Measurements from ENCODE around the gene LBX1. TPM values are rescaled to one million over a fixed set of nuclear protein-coding genes. Genes with fewer than 3 reads are reported as not detected.

Gene LBX1
- total RNA-seq, 1 donor from 2014 or later = not detected

GRCh38 chr10:101267776-101268175 is 38.5 kb upstream of the LBX1 start:
- no peak for DNase-seq (ENCODE audit: extremely low spot score in 2 of 2)
- TF ChIP-seq POLR2AphosphoS5 (IDR thresholded peaks at IDR 0.05; ENCODE audit: insufficient read depth in 1 of 2, low read depth in 1 of 2) = no peak
- TF ChIP-seq POLR2A (IDR thresholded peaks at IDR 0.05) = no peak
- TF ChIP-seq CTCF (IDR thresholded peaks at IDR 0.05) = no peak
- Histone ChIP-seq H3K4me1 (no peaks in the 10 kb centered on the region), H3K4me3 (no peak overlapping the region), H3K36me3 (no peaks in the 10 kb centered on the region), H3K27ac (no peak overlapping the region), H3K9me3 (no peaks in the 10 kb centered on the region), H3K27me3 (no peaks in the 10 kb centered on the region)
- intact Hi-C loops (cut with DNase I) = no loop called here

GRCh38 chr10:101267290-101267680 is 38.0 kb upstream of the LBX1 start:
- TF ChIP-seq CTCF (IDR thresholded peaks at IDR 0.05) (no peak), POLR2AphosphoS5 (IDR thresholded peaks at IDR 0.05; ENCODE audit: insufficient read depth in 1 of 2, low read depth in 1 of 2) (no peak), POLR2A (IDR thresholded peaks at IDR 0.05) (no peak)
- H3K36me3 ChIP-seq = no peaks in the 10 kb centered on the region
- no peak for DNase-seq (ENCODE audit: extremely low spot score in 2 of 2)
- H3K27ac ChIP-seq = no peak overlapping the region
- no peaks in the 10 kb centered on the region for H3K27me3 ChIP-seq
- no peaks in the 10 kb centered on the region for H3K4me1 ChIP-seq
- no peaks in the 10 kb centered on the region for H3K9me3 ChIP-seq
- intact Hi-C loops (cut with DNase I) = no loop called here
- H3K4me3 ChIP-seq = no peak overlapping the region

- H3K36me3 ChIP-seq = no peaks in the 10 kb centered on the region
- H3K9me3 ChIP-seq = no peaks in the 10 kb centered on the region
- no peak overlapping the region for H3K27ac ChIP-seq
- H3K4me3 ChIP-seq = no peak overlapping the region
- H3K27me3 ChIP-seq = no peaks in the 10 kb centered on the region
- intact Hi-C loops (cut with DNase I) = no loop called here
- H3K4me1 ChIP-seq = no peaks in the 10 kb centered on the region
- TF ChIP-seq POLR2AphosphoS5 (IDR thresholded peaks at IDR 0.05; ENCODE audit: insufficient read depth in 1 of 2, low read depth in 1 of 2) (no peak), POLR2A (IDR thresholded peaks at IDR 0.05) (no peak), CTCF (IDR thresholded peaks at IDR 0.05) (no peak)
- DNase-seq (ENCODE audit: extremely low spot score in 2 of 2) = no peak
Observed at GRCh38 chr10:101266381-101267289, 37.4 kb upstream of the LBX1 start.

GRCh38 chr10:101263150-101263752 is 34.0 kb upstream of the LBX1 start:
- intact Hi-C loops (cut with DNase I) = no loop called here
- Histone ChIP-seq H3K9me3 (peaks cover under 1% of the 10 kb centered on the region), H3K4me3 (no peak overlapping the region), H3K27me3 (no peaks in the 10 kb centered on the region), H3K27ac (no peak overlapping the region), H3K4me1 (no peaks in the 10 kb centered on the region), H3K36me3 (no peaks in the 10 kb centered on the region)
- TF ChIP-seq POLR2AphosphoS5 (IDR thresholded peaks at IDR 0.05; ENCODE audit: insufficient read depth in 1 of 2, low read depth in 1 of 2) = no peak
- TF ChIP-seq POLR2A (IDR thresholded peaks at IDR 0.05) = no peak
- no peak for TF ChIP-seq CTCF (IDR thresholded peaks at IDR 0.05)
- DNase-seq (ENCODE audit: extremely low spot score in 2 of 2) = no peak

- intact Hi-C loops (cut with DNase I) = no loop called here
- H3K27ac ChIP-seq = no peak overlapping the region
- H3K9me3 ChIP-seq = peaks cover 3% of the 10 kb centered on the region
- H3K4me1 ChIP-seq = no peaks in the 10 kb centered on the region
- H3K27me3 ChIP-seq = no peaks in the 10 kb centered on the region
- H3K36me3 ChIP-seq = no peaks in the 10 kb centered on the region
- no peak for DNase-seq (ENCODE audit: extremely low spot score in 2 of 2)
- no peak overlapping the region for H3K4me3 ChIP-seq
- TF ChIP-seq POLR2AphosphoS5 (IDR thresholded peaks at IDR 0.05; ENCODE audit: insufficient read depth in 1 of 2, low read depth in 1 of 2) (no peak), CTCF (IDR thresholded peaks at IDR 0.05) (no peak), POLR2A (IDR thresholded peaks at IDR 0.05) (no peak)
Observed at GRCh38 chr10:101262147-101262546, 32.9 kb upstream of the LBX1 start.

Measured in vagina (tissue), 2 donors.